HepG2 (cell line): Measurements from ENCODE around the gene FRG1. TPM values are rescaled to one million over a fixed set of nuclear protein-coding genes. Genes with fewer than 3 reads are reported as not detected.

Source experiments
- ADNP ChIP-seq: sonication (generic); formaldehyde crosslinking; IDR thresholded peaks from 2 replicates; pipeline ENCODE4 v1.4.0; 2020; ENCODE audit warnings: missing genetic modification reagents
- CENPX ChIP-seq: sonication (generic); formaldehyde crosslinking; IDR thresholded peaks from 2 replicates; pipeline ENCODE4 v1.9.0; 2021; ENCODE audit warnings: mild to moderate bottlenecking, missing genetic modification reagents, moderate library complexity
- MIER3 ChIP-seq: IDR thresholded peaks from 2 replicates; pipeline ENCODE4 v1.6.1; 2016; ENCODE audit warnings: missing compliant biosample characterization, borderline replicate concordance
- NFIC ChIP-seq: IDR thresholded peaks from 2 replicates; pipeline ENCODE4 v1.6.1; 2012; ENCODE audit warnings: mild to moderate bottlenecking, low read length, inconsistent platforms
- POLR2AphosphoS2 ChIP-seq: IDR thresholded peaks from 2 replicates; pipeline ENCODE4 v1.6.1; 2011; ENCODE audit warnings: low read depth, low read length, improper control_type of control experiment
- TBX2 ChIP-seq: sonication (generic); formaldehyde crosslinking; IDR thresholded peaks from 2 replicates; pipeline ENCODE4 v1.5.0; 2020; ENCODE audit warnings: missing genetic modification reagents, mild to moderate bottlenecking, borderline replicate concordance
- THAP9 ChIP-seq: sonication (generic); formaldehyde crosslinking; IDR thresholded peaks from 2 replicates; pipeline ENCODE4; 2020; ENCODE audit warnings: missing genetic modification reagents, mild to moderate bottlenecking, borderline replicate concordance
- TP53 ChIP-seq: sonication (generic); formaldehyde crosslinking; conservative IDR thresholded peaks from 2 replicates; pipeline ENCODE4 v1.4.0; 2020; ENCODE audit warnings: missing genetic modification reagents
- USF2 ChIP-seq, 2 experiments: sonication (generic) in 1 of 2; formaldehyde crosslinking in 1 of 2; IDR thresholded peaks; 2 replicates each; pipeline versions ENCODE4 v1.5.1 to v1.6.1; 2011 to 2020; ENCODE audit warnings: borderline replicate concordance in 1 of 2, low read depth in 1 of 2, low read length in 1 of 2, mild to moderate bottlenecking in 1 of 2, missing genetic modification reagents in 1 of 2, moderate library complexity in 1 of 2
- ZNF230 ChIP-seq: sonication (generic); formaldehyde crosslinking; IDR thresholded peaks from 2 replicates; pipeline ENCODE4 v1.4.0; 2020; ENCODE audit warnings: mild to moderate bottlenecking, missing genetic modification reagents
- ZNF607 ChIP-seq: sonication (generic); formaldehyde crosslinking; IDR thresholded peaks from 2 replicates; pipeline ENCODE4 v1.5.1; 2020; ENCODE audit warnings: missing genetic modification reagents, mild to moderate bottlenecking, borderline replicate concordance
- ZXDC ChIP-seq: sonication (generic); formaldehyde crosslinking; IDR thresholded peaks from 2 replicates; pipeline ENCODE4 v1.5.0; 2020; ENCODE audit warnings: mild to moderate bottlenecking, missing genetic modification reagents
- polyA plus RNA-seq, 8 experiments: library from polyadenylated mRNA; depleted of rRNA in 3 of 8; stranded (reverse) in 7 of 8; unstranded in 1 of 8; fragments of >200 nt; fragmentation: Illumina TruSeq in 4 of 8; extraction: Trizol in 4 of 8; gene quantifications; 2 replicates each; pipeline versions ENCODE4 v1.2.1 to v1.2.3, GENCODE V29; 2011 to 2016; ENCODE audit warnings: low read depth in 4 of 8, missing spikeins in 1 of 8, mixed read lengths in 1 of 8; ENCODE audit not compliant: insufficient read depth in 1 of 8
- total RNA-seq, 5 experiments: library from RNA; depleted of rRNA; stranded (reverse); fragments of >200 nt; fragmentation: Illumina TruSeq; extraction: Trizol; gene quantifications; 2 replicates each; pipeline ENCODE4 v1.2.3, GENCODE V29; 2016; ENCODE audit warnings: low read depth in 1 of 5
- TF ChIP-seq, protein P1 (sequence below): sonication (generic); formaldehyde crosslinking; IDR thresholded peaks from 2 replicates; pipeline ENCODE4 v1.8.1; 2023; ENCODE audit warnings: mild to moderate bottlenecking, missing genetic modification reagents
- TF ChIP-seq, protein P2 (sequence below): sonication (generic); formaldehyde crosslinking; IDR thresholded peaks from 2 replicates; pipeline ENCODE4 v1.4.0; 2020; ENCODE audit warnings: missing genetic modification reagents, borderline replicate concordance

Gene FRG1
- total and polyA plus RNA-seq, 2 of the 13 experiments (the other 11 are each of a cell fraction or from before 2014, with no cell fraction given), result 5.7 to 42.6 TPM

- TF ChIP-seq ZXDC (0 out of 2 replicates have a peak, but pooled peaks have one; percentile 8), CENPX (CRISPR knock-in tag) (no peak), USF2 (IDR thresholded peaks at IDR 0.05; ENCODE audit: low read depth, low read length) (no peak), USF2 (CRISPR knock-in tag; IDR thresholded peaks at IDR 0.05; ENCODE audit: borderline replicate concordance) (no peak), ZNF230 (0 out of 2 replicates have a peak, but pooled peaks have one; percentile 21), TBX2 (peak; percentile 93), TP53 (no peak), NFIC (peak; percentile 24; the same call in 1 of the 2 replicates), THAP9 (CRISPR knock-in tag) (peak; percentile 84; the same call in 1 of the 2 replicates), MIER3 (peak; percentile 86; the same call in 1 of the 2 replicates), POLR2AphosphoS2 (no peak), ZNF607 (CRISPR knock-in tag) (peak; percentile 94), ADNP (0 out of 2 replicates have a peak, but pooled peaks have one; percentile 43)
- TF ChIP-seq, protein P1, sequence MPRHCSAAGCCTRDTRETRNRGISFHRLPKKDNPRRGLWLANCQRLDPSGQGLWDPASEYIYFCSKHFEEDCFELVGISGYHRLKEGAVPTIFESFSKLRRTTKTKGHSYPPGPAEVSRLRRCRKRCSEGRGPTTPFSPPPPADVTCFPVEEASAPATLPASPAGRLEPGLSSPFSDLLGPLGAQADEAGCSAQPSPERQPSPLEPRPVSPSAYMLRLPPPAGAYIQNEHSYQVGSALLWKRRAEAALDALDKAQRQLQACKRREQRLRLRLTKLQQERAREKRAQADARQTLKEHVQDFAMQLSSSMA (CRISPR knock-in tag), result peak; percentile 46; the same call in 1 of the 2 replicates
- TF ChIP-seq, protein P2, sequence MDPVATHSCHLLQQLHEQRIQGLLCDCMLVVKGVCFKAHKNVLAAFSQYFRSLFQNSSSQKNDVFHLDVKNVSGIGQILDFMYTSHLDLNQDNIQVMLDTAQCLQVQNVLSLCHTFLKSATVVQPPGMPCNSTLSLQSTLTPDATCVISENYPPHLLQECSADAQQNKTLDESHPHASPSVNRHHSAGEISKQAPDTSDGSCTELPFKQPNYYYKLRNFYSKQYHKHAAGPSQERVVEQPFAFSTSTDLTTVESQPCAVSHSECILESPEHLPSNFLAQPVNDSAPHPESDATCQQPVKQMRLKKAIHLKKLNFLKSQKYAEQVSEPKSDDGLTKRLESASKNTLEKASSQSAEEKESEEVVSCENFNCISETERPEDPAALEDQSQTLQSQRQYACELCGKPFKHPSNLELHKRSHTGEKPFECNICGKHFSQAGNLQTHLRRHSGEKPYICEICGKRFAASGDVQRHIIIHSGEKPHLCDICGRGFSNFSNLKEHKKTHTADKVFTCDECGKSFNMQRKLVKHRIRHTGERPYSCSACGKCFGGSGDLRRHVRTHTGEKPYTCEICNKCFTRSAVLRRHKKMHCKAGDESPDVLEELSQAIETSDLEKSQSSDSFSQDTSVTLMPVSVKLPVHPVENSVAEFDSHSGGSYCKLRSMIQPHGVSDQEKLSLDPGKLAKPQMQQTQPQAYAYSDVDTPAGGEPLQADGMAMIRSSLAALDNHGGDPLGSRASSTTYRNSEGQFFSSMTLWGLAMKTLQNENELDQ, result no peak
Observed at GRCh38 chr4:189940178-189941004, at the start of gene FRG1 (continued).
